IMR-90 (cell line): Measurements from ENCODE around the gene C1QTNF5. TPM values are rescaled to one million over a fixed set of nuclear protein-coding genes. Genes with fewer than 3 reads are reported as not detected.

Experiments used
- CTCF ChIP-seq: conservative IDR thresholded peaks from 2 replicates; pipeline ENCODE4 v1.5.1; 2012; ENCODE audit warnings: mild to moderate bottlenecking, low read depth, low read length, improper control_type of control experiment
- polyA plus RNA-seq, 3 experiments: library from polyadenylated mRNA; depleted of rRNA; stranded (reverse); fragments of >200 nt; gene quantifications; 2 replicates each; pipeline ENCODE4 v1.2.3, GENCODE V29; 2012; ENCODE audit warnings: low replicate concordance in 1 of 3
- total RNA-seq: library from RNA; depleted of rRNA; stranded (reverse); fragments of >200 nt; gene quantifications from 2 replicates; pipeline ENCODE4 v1.2.3, GENCODE V29; 2012

The C1QTNF5 gene
- total and polyA plus RNA-seq, 2 of the 4 experiments (the other 2 are of a cell fraction): 2.0 to 5.4 TPM

DNA sequence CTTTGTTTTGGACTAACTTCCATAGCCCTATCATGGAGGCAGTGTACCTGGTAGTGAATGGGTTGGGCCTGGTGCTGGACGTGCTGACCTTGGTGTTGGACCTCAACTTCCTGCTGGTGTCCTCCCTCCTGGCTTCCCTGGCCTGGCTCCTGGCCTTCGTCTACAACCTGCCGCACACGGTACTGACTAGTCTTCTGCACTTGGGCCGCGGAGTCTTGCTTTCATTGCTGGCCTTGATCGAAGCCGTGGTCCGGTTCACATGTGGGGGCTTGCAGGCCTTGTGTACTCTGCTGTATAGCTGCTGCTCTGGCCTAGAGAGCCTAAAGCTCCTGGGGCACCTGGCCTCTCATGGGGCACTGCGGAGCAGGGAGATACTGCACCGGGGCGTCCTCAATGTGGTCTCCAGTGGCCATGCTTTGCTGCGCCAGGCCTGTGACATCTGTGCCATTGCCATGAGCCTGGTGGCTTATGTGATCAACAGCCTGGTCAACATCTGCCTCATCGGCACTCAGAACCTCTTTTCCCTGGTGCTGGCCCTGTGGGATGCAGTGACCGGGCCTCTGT is 5.5 kb downstream of the C1QTNF5 start (continued):
- TF ChIP-seq CTCF: no peak
